K562 (cell line): Measurements from ENCODE around the gene SPPL3.

Source experiments
- EP300 ChIP-seq: IDR thresholded peaks from 2 replicates; pipeline ENCODE4 v1.6.1; 2012; ENCODE audit warnings: low read length, improper control_type of control experiment
- IRF9 ChIP-seq: fragments of 450-650 bp; IDR thresholded peaks from 2 replicates; pipeline ENCODE4 v1.6.1; 2016; ENCODE audit warnings: missing biosample characterization, missing genetic modification characterization
- MAFF ChIP-seq: IDR thresholded peaks from 2 replicates; pipeline ENCODE4 v1.6.1; 2012; ENCODE audit warnings: low read length, improper control_type of control experiment
- NRF1 ChIP-seq, 2 experiments: fragments of 450-650 bp; IDR thresholded peaks in 1 of 2; conservative IDR thresholded peaks in 1 of 2; 2 replicates each; pipeline ENCODE4 v1.6.1; 2014; ENCODE audit warnings: mild to moderate bottlenecking in 2 of 2
- POLR2A ChIP-seq: fragments of 450-650 bp; conservative IDR thresholded peaks from 2 replicates; pipeline ENCODE4 v1.6.1; 2016
- RB1 ChIP-seq: fragments of 450-650 bp; IDR thresholded peaks from 2 replicates; pipeline ENCODE4 v1.6.1; 2017; ENCODE audit warnings: low read depth, mild to moderate bottlenecking
- SP1 ChIP-seq: sonication (generic); formaldehyde crosslinking; IDR thresholded peaks from 2 replicates; pipeline ENCODE4 v1.8.1; 2022; ENCODE audit warnings: mild to moderate bottlenecking, missing genetic modification reagents
- ZBTB40 ChIP-seq, 2 experiments: fragments of 450-650 bp in 1 of 2; sonication (generic) in 1 of 2; formaldehyde crosslinking in 1 of 2; IDR thresholded peaks; 2 replicates each; pipeline versions ENCODE4 v1.7.1 to v1.9.0; 2016 to 2022; ENCODE audit warnings: inconsistent platforms in 1 of 2, mild to moderate bottlenecking in 1 of 2, missing genetic modification reagents in 1 of 2
- TF ChIP-seq, protein P1 (sequence below): sonication (generic); formaldehyde crosslinking; IDR thresholded peaks from 2 replicates; pipeline ENCODE4 v1.4.0; 2020; ENCODE audit warnings: mild to moderate bottlenecking, missing genetic modification reagents
- TF ChIP-seq, protein P2 (sequence below): sonication (generic); formaldehyde crosslinking; IDR thresholded peaks from 2 replicates; pipeline ENCODE4 v1.5.0; 2020; ENCODE audit warnings: missing genetic modification reagents

- TF ChIP-seq RB1 (no peak), NRF1 (conservative IDR thresholded peaks at IDR 0.05 in 1 of 2, IDR thresholded peaks at IDR 0.05 in 1 of 2) (no peak), IRF9 (no peak), POLR2A (no peak), EP300 (no peak), SP1 (CRISPR knock-in tag) (no peak), MAFF (no peak), ZBTB40 (IDR thresholded peaks at IDR 0.05) (no peak), ZBTB40 (CRISPR knock-in tag; IDR thresholded peaks at IDR 0.05) (no peak)
- TF ChIP-seq, protein P1, sequence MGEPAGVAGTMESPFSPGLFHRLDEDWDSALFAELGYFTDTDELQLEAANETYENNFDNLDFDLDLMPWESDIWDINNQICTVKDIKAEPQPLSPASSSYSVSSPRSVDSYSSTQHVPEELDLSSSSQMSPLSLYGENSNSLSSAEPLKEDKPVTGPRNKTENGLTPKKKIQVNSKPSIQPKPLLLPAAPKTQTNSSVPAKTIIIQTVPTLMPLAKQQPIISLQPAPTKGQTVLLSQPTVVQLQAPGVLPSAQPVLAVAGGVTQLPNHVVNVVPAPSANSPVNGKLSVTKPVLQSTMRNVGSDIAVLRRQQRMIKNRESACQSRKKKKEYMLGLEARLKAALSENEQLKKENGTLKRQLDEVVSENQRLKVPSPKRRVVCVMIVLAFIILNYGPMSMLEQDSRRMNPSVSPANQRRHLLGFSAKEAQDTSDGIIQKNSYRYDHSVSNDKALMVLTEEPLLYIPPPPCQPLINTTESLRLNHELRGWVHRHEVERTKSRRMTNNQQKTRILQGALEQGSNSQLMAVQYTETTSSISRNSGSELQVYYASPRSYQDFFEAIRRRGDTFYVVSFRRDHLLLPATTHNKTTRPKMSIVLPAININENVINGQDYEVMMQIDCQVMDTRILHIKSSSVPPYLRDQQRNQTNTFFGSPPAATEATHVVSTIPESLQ (CRISPR knock-in tag) = no peak
- TF ChIP-seq, protein P2, sequence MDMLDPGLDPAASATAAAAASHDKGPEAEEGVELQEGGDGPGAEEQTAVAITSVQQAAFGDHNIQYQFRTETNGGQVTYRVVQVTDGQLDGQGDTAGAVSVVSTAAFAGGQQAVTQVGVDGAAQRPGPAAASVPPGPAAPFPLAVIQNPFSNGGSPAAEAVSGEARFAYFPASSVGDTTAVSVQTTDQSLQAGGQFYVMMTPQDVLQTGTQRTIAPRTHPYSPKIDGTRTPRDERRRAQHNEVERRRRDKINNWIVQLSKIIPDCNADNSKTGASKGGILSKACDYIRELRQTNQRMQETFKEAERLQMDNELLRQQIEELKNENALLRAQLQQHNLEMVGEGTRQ (CRISPR knock-in tag) = no peak
These were observed 77.8 kb downstream of the SPPL3 start for GRCh38 chr12:120826335-120826734.
